NCI-H526 treated with DMSO at 0.1 percent for 48 hours (cell line): Measurements from ENCODE around the gene MB21D2.
"Not testable (repeated sequence)": the region's sequence is repeated elsewhere in the genome, so short reads cannot be mapped to it uniquely, and the experiment has no call there.

Source experiments
- DNase-seq: peaks from one replicate; lab custom pipeline; 2025; lab: John Stamatoyannopoulos, UW

MB21D2 gene

GRCh38 chr3:192858849-192859585, 58.6 kb downstream of the MB21D2 start:
- no peak for DNase-seq

GRCh38 chr3:192857260-192857661, 60.4 kb downstream of the MB21D2 start:
- DNase-seq: no peak

GRCh38 chr3:192855434-192855833, 62.2 kb downstream of the MB21D2 start:
- no peak for DNase-seq

GRCh38 chr3:192851821-192852372, 65.8 kb downstream of the MB21D2 start:
- DNase-seq: no peak

- no peak for DNase-seq
Measured at GRCh38 chr3:192850451-192850981, 67.1 kb downstream of the MB21D2 start.

DNA sequence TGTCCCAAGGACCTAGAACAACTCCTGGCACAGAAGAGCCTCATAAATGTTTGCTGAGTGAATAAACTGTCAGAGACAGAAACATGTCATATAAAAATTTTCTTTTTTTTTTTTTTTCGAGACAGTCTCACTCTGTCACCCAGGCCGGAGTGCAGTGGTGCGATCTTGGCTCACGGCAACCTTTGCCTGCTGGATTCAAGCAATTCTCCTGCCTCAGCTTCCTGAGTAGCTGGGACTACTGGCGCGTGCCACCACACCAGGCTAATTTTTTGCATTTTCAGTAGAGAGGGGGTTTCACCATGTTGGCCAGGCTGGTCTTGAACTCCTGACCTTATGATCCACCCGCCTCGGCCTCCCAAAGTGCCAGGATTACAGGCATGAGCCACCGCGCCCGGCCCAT, 67.8 kb downstream of the MB21D2 start:
- not testable (repeated sequence) for DNase-seq

- no peak for DNase-seq
Measured at GRCh38 chr3:192848371-192849233, 69.1 kb downstream of the MB21D2 start.

DNA sequence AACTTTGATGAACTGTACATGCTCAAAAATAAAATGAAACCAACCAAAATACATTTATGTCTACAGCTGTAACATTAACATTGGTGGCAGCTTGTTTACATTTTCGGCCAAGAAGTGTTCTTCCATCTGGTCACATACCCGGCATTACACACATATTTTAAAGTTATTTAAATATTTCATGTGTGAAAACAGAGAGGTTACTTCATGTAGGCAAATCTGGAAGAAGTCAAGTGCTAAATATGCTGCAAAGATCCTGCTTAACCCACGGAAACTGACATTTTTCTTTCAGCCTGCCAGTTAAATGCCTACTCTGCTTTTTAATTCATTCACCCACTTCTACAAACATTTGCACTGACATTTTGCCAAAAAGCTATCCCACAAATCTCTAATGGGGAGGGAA, 69.7 kb downstream of the MB21D2 start:
- no peak for DNase-seq

GRCh38 chr3:192845526-192845855, 72.2 kb downstream of the MB21D2 start:
- DNase-seq: no peak

GRCh38 chr3:192844836-192845525, 72.7 kb downstream of the MB21D2 start:
- DNase-seq: no peak

GRCh38 chr3:192844486-192844765, 73.2 kb downstream of the MB21D2 start:
- DNase-seq: no peak

DNA sequence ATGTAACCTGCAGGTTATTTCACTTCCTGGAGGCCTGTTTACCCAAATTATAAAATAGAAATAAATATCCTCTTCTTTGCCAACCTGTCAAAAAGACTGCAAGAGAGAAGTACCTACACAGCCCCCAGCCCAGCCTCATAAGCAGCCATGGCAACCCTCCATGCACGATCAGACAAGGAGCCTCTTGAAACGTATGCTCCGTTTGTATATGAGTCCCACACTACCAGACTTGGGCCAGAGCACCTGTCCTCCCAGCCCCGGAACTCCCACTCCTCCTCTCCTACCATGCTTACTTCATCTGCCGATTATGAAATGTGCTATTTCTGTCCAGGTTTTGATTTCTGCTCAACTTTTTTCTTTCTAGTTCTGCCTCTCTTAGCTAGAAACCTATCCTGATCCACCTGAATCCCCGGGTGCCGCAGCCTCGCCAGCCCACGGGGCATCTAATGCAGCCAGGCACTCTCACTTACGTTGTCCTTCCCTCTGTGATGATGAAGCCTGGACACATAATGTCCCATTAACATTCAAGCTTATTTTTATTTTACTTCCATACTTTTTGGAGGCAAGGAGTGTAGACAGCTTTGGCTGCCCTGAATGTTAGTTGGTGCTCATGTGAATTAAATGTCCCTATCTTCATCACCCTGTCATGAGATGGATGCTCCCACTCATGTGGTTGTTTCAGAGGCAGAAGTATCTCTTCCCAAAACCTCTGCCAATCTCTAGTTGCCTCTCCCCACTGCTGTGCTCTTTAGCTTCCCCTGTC, 73.8 kb downstream of the MB21D2 start:
- no peak for DNase-seq

DNA sequence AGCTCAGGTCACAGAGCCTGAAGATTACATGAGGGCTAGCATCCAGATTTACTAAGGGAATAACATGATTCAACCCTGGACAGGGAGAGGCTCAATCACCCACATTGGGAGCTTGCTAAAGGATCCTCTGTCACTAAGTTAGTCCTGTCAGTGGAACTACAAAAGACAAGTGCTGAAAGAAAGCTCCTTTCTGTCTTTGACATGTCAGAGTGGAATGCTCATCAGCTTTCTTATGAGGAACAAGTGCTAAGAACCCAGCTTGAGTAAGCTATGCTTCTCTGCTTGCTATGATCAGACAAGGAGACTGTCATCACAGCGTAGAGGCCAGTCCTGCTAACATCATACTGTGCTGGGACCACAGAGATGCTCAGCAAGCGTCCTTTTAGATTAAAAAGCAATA, 74.5 kb downstream of the MB21D2 start:
- DNase-seq: no peak

GRCh38 chr3:192842711-192843110, 74.9 kb downstream of the MB21D2 start:
- DNase-seq: no peak

GRCh38 chr3:192842138-192842537, 75.5 kb downstream of the MB21D2 start:
- DNase-seq: no peak

- no peak for DNase-seq
Measured at GRCh38 chr3:192841428-192841827, 76.2 kb downstream of the MB21D2 start.

- DNase-seq: no peak
Measured at GRCh38 chr3:192840143-192840836, 77.4 kb downstream of the MB21D2 start.

GRCh38 chr3:192835818-192836815, 81.5 kb downstream of the MB21D2 start:
- DNase-seq: no peak

GRCh38 chr3:192834428-192834827, 83.2 kb downstream of the MB21D2 start:
- DNase-seq: no peak
